ENCODE results near the gene SLC38A7. TPM values are rescaled to one million over a fixed set of nuclear protein-coding genes. Genes with fewer than 3 reads are reported as not detected.

SLC38A7 gene
- total RNA-seq, 1 experiment from 2014 or later = 20.2 TPM

DNA sequence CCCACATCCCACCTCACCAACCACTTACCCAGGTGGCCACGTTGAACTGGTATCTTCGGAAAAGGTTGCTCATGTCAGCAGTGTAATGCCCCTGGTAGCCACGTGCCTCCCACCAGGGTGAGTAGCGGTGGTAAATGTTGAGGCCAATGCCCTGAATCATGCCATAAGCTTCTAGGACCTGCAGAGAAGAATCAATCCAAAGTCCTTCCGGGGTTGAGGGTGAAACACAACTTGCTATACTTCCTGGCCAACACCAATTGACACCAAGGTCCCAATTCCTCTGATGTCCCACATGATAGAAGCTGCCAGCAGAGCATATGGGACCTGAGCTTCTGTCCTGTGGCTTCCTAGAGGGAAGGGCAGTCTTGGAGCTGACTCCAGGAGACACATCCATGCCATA lies 43.6 kb downstream of the SLC38A7 start:
- no peak for DNase-seq (ENCODE audit: low read depth, low spot score)
- CTCF ChIA-PET = no interaction called here
- no TSS peak for BruUV-seq (replicated peaks)
- H3K4me1 ChIP-seq (ENCODE audit: control insufficient read depth, insufficient read depth, low read length) = no peaks in the 10 kb centered on the region
- in situ Hi-C loops (cut with HindIII; ENCODE audit: low pct_unique_long_range_greater_than_20kb, low sequenced_read_pairs) (no loop called here), intact Hi-C loops (cut with micrococcal nuclease; ENCODE audit: unreplicated experiment) (no loop called here)
- no peaks in the 10 kb centered on the region for H3K27me3 ChIP-seq (ENCODE audit: control insufficient read depth, insufficient read depth, low read length)
- H3K4me3 ChIP-seq (ENCODE audit: low read depth in 2 of 2, low read length in 2 of 2) = no peak overlapping the region
- no peak for TF ChIP-seq TCF7L2 (IDR thresholded peaks at IDR 0.05; ENCODE audit: low read depth, low read length)
- TF ChIP-seq POLR2AphosphoS5 (IDR thresholded peaks at IDR 0.05; ENCODE audit: low read depth, low read length) = no peak
- TF ChIP-seq, protein P1, sequence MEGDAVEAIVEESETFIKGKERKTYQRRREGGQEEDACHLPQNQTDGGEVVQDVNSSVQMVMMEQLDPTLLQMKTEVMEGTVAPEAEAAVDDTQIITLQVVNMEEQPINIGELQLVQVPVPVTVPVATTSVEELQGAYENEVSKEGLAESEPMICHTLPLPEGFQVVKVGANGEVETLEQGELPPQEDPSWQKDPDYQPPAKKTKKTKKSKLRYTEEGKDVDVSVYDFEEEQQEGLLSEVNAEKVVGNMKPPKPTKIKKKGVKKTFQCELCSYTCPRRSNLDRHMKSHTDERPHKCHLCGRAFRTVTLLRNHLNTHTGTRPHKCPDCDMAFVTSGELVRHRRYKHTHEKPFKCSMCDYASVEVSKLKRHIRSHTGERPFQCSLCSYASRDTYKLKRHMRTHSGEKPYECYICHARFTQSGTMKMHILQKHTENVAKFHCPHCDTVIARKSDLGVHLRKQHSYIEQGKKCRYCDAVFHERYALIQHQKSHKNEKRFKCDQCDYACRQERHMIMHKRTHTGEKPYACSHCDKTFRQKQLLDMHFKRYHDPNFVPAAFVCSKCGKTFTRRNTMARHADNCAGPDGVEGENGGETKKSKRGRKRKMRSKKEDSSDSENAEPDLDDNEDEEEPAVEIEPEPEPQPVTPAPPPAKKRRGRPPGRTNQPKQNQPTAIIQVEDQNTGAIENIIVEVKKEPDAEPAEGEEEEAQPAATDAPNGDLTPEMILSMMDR (IDR thresholded peaks at IDR 0.05) = no peak
- TF ChIP-seq, protein P2, sequence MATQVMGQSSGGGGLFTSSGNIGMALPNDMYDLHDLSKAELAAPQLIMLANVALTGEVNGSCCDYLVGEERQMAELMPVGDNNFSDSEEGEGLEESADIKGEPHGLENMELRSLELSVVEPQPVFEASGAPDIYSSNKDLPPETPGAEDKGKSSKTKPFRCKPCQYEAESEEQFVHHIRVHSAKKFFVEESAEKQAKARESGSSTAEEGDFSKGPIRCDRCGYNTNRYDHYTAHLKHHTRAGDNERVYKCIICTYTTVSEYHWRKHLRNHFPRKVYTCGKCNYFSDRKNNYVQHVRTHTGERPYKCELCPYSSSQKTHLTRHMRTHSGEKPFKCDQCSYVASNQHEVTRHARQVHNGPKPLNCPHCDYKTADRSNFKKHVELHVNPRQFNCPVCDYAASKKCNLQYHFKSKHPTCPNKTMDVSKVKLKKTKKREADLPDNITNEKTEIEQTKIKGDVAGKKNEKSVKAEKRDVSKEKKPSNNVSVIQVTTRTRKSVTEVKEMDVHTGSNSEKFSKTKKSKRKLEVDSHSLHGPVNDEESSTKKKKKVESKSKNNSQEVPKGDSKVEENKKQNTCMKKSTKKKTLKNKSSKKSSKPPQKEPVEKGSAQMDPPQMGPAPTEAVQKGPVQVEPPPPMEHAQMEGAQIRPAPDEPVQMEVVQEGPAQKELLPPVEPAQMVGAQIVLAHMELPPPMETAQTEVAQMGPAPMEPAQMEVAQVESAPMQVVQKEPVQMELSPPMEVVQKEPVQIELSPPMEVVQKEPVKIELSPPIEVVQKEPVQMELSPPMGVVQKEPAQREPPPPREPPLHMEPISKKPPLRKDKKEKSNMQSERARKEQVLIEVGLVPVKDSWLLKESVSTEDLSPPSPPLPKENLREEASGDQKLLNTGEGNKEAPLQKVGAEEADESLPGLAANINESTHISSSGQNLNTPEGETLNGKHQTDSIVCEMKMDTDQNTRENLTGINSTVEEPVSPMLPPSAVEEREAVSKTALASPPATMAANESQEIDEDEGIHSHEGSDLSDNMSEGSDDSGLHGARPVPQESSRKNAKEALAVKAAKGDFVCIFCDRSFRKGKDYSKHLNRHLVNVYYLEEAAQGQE (IDR thresholded peaks at IDR 0.05; ENCODE audit: insufficient read depth in 1 of 2, low read depth in 2 of 2, low read length in 1 of 2) = no peak
- no peak for TF ChIP-seq SIN3A (IDR thresholded peaks at IDR 0.05; ENCODE audit: borderline replicate concordance, insufficient read depth, low read depth, low read length)
- no peak for ATAC-seq
- H3K36me3 ChIP-seq (ENCODE audit: control insufficient read depth, insufficient read depth, low read length) = no peaks in the 10 kb centered on the region
- H3K27ac ChIP-seq (ENCODE audit: low read length) = no peak overlapping the region
- no peaks in the 10 kb centered on the region for H3K9me3 ChIP-seq (ENCODE audit: control insufficient read depth, insufficient read depth, low read depth, low read length)
- POLR2A ChIA-PET = no interaction called here

DNA sequence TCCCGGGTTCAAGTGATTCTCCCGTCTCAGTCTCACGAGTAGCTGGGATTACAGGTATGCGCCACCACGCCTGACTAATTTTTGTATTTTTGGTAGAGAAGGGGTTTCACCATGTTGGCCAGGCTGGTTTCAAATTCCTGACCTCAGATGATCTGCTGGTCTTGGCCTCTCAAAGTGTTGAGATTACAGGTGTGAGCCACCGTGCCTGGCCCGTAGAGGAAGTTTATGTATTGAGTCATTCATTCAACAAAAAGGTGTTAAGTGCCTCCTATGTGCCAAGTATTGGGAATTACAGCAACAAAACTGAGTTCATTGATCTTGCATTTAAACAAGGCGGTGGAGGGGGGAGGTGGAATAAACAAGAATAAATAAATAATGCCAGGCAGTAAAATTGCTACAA lies 44.7 kb downstream of the SLC38A7 start:
- in situ Hi-C loops (cut with HindIII; ENCODE audit: low pct_unique_long_range_greater_than_20kb, low sequenced_read_pairs) (no loop called here), intact Hi-C loops (cut with micrococcal nuclease; ENCODE audit: unreplicated experiment) (no loop called here)
- no peaks in the 10 kb centered on the region for H3K36me3 ChIP-seq (ENCODE audit: control insufficient read depth, insufficient read depth, low read length)
- ChIA-PET POLR2A (no interaction called here), CTCF (no interaction called here)
- no peak overlapping the region for H3K4me3 ChIP-seq (ENCODE audit: low read depth in 2 of 2, low read length in 2 of 2)
- H3K27me3 ChIP-seq (ENCODE audit: control insufficient read depth, insufficient read depth, low read length) = no peaks in the 10 kb centered on the region
- no peaks in the 10 kb centered on the region for H3K9me3 ChIP-seq (ENCODE audit: control insufficient read depth, insufficient read depth, low read depth, low read length)
- no peak overlapping the region for H3K27ac ChIP-seq (ENCODE audit: low read length)
- H3K4me1 ChIP-seq (ENCODE audit: control insufficient read depth, insufficient read depth, low read length) = no peaks in the 10 kb centered on the region
- no peak for DNase-seq (ENCODE audit: low read depth, low spot score)
- ATAC-seq = no peak
- BruUV-seq (replicated peaks) = no TSS peak
- TF ChIP-seq POLR2AphosphoS5 (IDR thresholded peaks at IDR 0.05; ENCODE audit: low read depth, low read length) (no peak), SIN3A (IDR thresholded peaks at IDR 0.05; ENCODE audit: borderline replicate concordance, insufficient read depth, low read depth, low read length) (no peak), TCF7L2 (IDR thresholded peaks at IDR 0.05; ENCODE audit: low read depth, low read length) (no peak)
- TF ChIP-seq, protein P2 (IDR thresholded peaks at IDR 0.05; ENCODE audit: insufficient read depth in 1 of 2, low read depth in 2 of 2, low read length in 1 of 2) = no peak
- TF ChIP-seq, protein P1 (IDR thresholded peaks at IDR 0.05) = no peak

Measured in Panc1 (cell line).